H1 (cell line): ENCODE data around the gene SPI1. TPM values are rescaled to one million over a fixed set of nuclear protein-coding genes. Genes with fewer than 3 reads are reported as not detected.

ENCODE experiments used
- CTCF ChIA-PET: fragments of 300-600 bp; sonication (Branson Sonifier 250); formaldehyde crosslinking; loops from one replicate; lab custom pipeline; 2021; ENCODE audit not compliant: partially characterized antibody; lab: Charles Lee
- POLR2A ChIA-PET: fragments of 300-600 bp; sonication (Branson Sonifier 250); formaldehyde crosslinking; loops from one replicate; lab custom pipeline; 2021; ENCODE audit warnings: inconsistent platforms; ENCODE audit not compliant: partially characterized antibody; lab: Charles Lee
- DNase-seq, 2 experiments: peaks; one replicate each; pipeline versions ENCODE4 v3.0.0 to v3.0.0-alpha.2; 2010 to 2022; ENCODE audit warnings: low spot score in 2 of 2, low read depth in 1 of 2, mixed read lengths in 1 of 2
- FAIRE-seq: peaks from 2 replicates; lab custom pipeline; 2011; peaks lifted over from hg19 to GRCh38; lab: Jason Lieb, UNC
- H2AFZ ChIP-seq: 2 replicates; pipeline ENCODE4 v1.8.1; 2012; ENCODE audit warnings: low read length, inconsistent platforms
- H2AK5ac ChIP-seq: 2 replicates; pipeline ENCODE4 v1.6.1; 2013; ENCODE audit warnings: low read depth, low read length
- H2BK120ac ChIP-seq: replicated peaks from 2 replicates; pipeline ENCODE3; 2013; ENCODE audit warnings: low read depth, low read length, inconsistent platforms
- H2BK12ac ChIP-seq: 2 replicates; pipeline ENCODE4 v1.6.1; 2013; ENCODE audit warnings: low read depth, low read length
- H2BK15ac ChIP-seq: 2 replicates; pipeline ENCODE4 v1.6.1; 2013; ENCODE audit warnings: low read length
- H2BK20ac ChIP-seq: 2 replicates; pipeline ENCODE4 v1.6.1; 2013; ENCODE audit warnings: low read length
- H2BK5ac ChIP-seq: 2 replicates; pipeline ENCODE4 v1.6.1; 2013; ENCODE audit warnings: low read depth, low read length
- H3K14ac ChIP-seq: 2 replicates; pipeline ENCODE4 v1.6.1; 2013; ENCODE audit warnings: inconsistent platforms; ENCODE audit not compliant: insufficient read length
- H3K18ac ChIP-seq: 2 replicates; pipeline ENCODE4 v1.6.1; 2013; ENCODE audit warnings: low read length; ENCODE audit errors: extremely low read depth
- H3K23ac ChIP-seq: 2 replicates; pipeline ENCODE4 v1.6.1; 2013; ENCODE audit warnings: inconsistent platforms; ENCODE audit not compliant: insufficient read length
- H3K23me2 ChIP-seq: 2 replicates; pipeline ENCODE4 v1.6.1; 2013; ENCODE audit warnings: low read depth, low read length
- H3K27ac ChIP-seq: 2 replicates; pipeline ENCODE4 v1.6.1; 2011; ENCODE audit warnings: low read depth, low read length, inconsistent platforms
- H3K27me3 ChIP-seq, 4 experiments: replicated peaks in 1 of 4; 1 replicate in 1 of 4; 2 replicates in 3 of 4; pipeline versions ENCODE4 v1.6.1 to v1.8.1; 2011 to 2013; ENCODE audit warnings: low read length in 3 of 4, mild to moderate bottlenecking in 3 of 4, inconsistent platforms in 2 of 4, mixed read lengths in 2 of 4, moderate library complexity in 1 of 4; ENCODE audit not compliant: control insufficient read depth in 3 of 4, insufficient read depth in 3 of 4; ENCODE audit errors: extremely low read depth in 1 of 4
- H3K36me3 ChIP-seq, 4 experiments: 2 replicates each; pipeline versions ENCODE4 v1.6.1 to v1.8.1; 2011 to 2013; ENCODE audit warnings: mild to moderate bottlenecking in 4 of 4, low read length in 3 of 4, moderate library complexity in 2 of 4, control low read depth in 1 of 4, inconsistent platforms in 1 of 4; ENCODE audit not compliant: insufficient read depth in 4 of 4, control insufficient read depth in 2 of 4
- H3K4ac ChIP-seq: replicated peaks from 2 replicates; pipeline ENCODE3; 2013; ENCODE audit warnings: low read length, low read depth, mixed read lengths, inconsistent platforms; ENCODE audit not compliant: insufficient read length
- H3K4me1 ChIP-seq, 4 experiments: replicated peaks in 1 of 4; 1 replicate in 1 of 4; 2 replicates in 3 of 4; pipeline versions ENCODE4 v1.6.1 to v1.8.1; 2011 to 2013; ENCODE audit warnings: low read length in 3 of 4, inconsistent platforms in 2 of 4, mixed read lengths in 1 of 4; ENCODE audit not compliant: insufficient read depth in 4 of 4, control insufficient read depth in 3 of 4
- H3K4me2 ChIP-seq, 2 experiments: 2 replicates each; pipeline versions ENCODE4 v1.6.1 to v1.8.1; 2011 to 2013; ENCODE audit warnings: low read depth in 2 of 2, low read length in 2 of 2, control low read depth in 1 of 2, inconsistent platforms in 1 of 2, mild to moderate bottlenecking in 1 of 2; ENCODE audit not compliant: insufficient read depth in 1 of 2
- H3K4me3 ChIP-seq, 4 experiments: fragments of 200-600, 300-600 bp in 1 of 4; sonication (generic), shearing (Covaris generic), sonication (Bioruptor Twin) in 1 of 4; 2 replicates each; pipeline versions ENCODE4 v1.5.1 to v1.8.1; 2011 to 2016; ENCODE audit warnings: low read length in 4 of 4, low read depth in 3 of 4, control low read depth in 2 of 4, inconsistent platforms in 2 of 4, mild to moderate bottlenecking in 2 of 4, mixed read lengths in 1 of 4, moderate library complexity in 1 of 4; ENCODE audit not compliant: insufficient read depth in 2 of 4; ENCODE audit errors: extremely low read depth in 1 of 4
- H3K56ac ChIP-seq: replicated peaks from 2 replicates; pipeline ENCODE3; 2013; ENCODE audit warnings: low read depth, mild to moderate bottlenecking, mixed read lengths, low read length, inconsistent platforms; ENCODE audit not compliant: insufficient read length
- H3K79me1 ChIP-seq: 2 replicates; pipeline ENCODE4 v1.6.1; 2013; ENCODE audit warnings: low read depth, low read length, control low read depth
- H3K79me2 ChIP-seq, 2 experiments: 2 replicates each; pipeline versions ENCODE4 v1.6.1 to v1.8.1; 2012 to 2013; ENCODE audit warnings: low read length in 2 of 2, mild to moderate bottlenecking in 2 of 2, inconsistent platforms in 1 of 2; ENCODE audit not compliant: insufficient read depth in 2 of 2, control insufficient read depth in 1 of 2
- H3K9ac ChIP-seq, 4 experiments: replicated peaks in 1 of 4; 1 replicate in 1 of 4; 2 replicates in 3 of 4; pipeline versions ENCODE4 v1.6.1 to v1.8.1; 2011 to 2013; ENCODE audit warnings: low read depth in 3 of 4, low read length in 3 of 4, control low read depth in 2 of 4, mild to moderate bottlenecking in 2 of 4, moderate library complexity in 2 of 4, inconsistent platforms in 1 of 4; ENCODE audit errors: extremely low read depth in 1 of 4
- H3K9me3 ChIP-seq, 2 experiments: 2 replicates each; pipeline versions ENCODE4 v1.6.1 to v1.8.1; 2012 to 2013; ENCODE audit warnings: mild to moderate bottlenecking in 2 of 2, moderate library complexity in 2 of 2, control low read depth in 1 of 2, inconsistent platforms in 1 of 2, low read depth in 1 of 2, low read length in 1 of 2, mixed read lengths in 1 of 2; ENCODE audit not compliant: insufficient read depth in 2 of 2
- H4K20me1 ChIP-seq, 2 experiments: replicated peaks in 1 of 2; 2 replicates each; pipeline versions ENCODE3 to v1.8.1; 2011 to 2013; ENCODE audit warnings: inconsistent platforms in 2 of 2, low read length in 2 of 2, mild to moderate bottlenecking in 1 of 2; ENCODE audit not compliant: insufficient read depth in 2 of 2, control insufficient read depth in 1 of 2
- H4K5ac ChIP-seq: 2 replicates; pipeline ENCODE4 v1.6.1; 2013; ENCODE audit warnings: low read length, low read depth, mixed read lengths, inconsistent platforms; ENCODE audit not compliant: insufficient read length
- H4K8ac ChIP-seq: 2 replicates; pipeline ENCODE4 v1.8.0; 2013; ENCODE audit warnings: mild to moderate bottlenecking, moderate library complexity, low read length, inconsistent platforms; ENCODE audit not compliant: insufficient read depth; ENCODE audit errors: extremely low read depth
- H4K91ac ChIP-seq: replicated peaks from 2 replicates; pipeline ENCODE3; 2013; ENCODE audit warnings: low read length, mixed read lengths, inconsistent platforms; ENCODE audit not compliant: insufficient read length
- JUN ChIP-seq: IDR thresholded peaks from 2 replicates; pipeline ENCODE4 v1.6.1; 2011; ENCODE audit warnings: low read depth, mild to moderate bottlenecking, improper control_type of control experiment, low read length
- RXRA ChIP-seq: IDR thresholded peaks from 2 replicates; pipeline ENCODE4 v1.6.1; 2011; ENCODE audit warnings: low read depth, mild to moderate bottlenecking, low read length, moderate library complexity; ENCODE audit not compliant: insufficient read depth
- TCF12 ChIP-seq: IDR thresholded peaks from 2 replicates; pipeline ENCODE4 v1.6.1; 2011; ENCODE audit warnings: low read depth, mild to moderate bottlenecking, low read length
- WGBS, 2 experiments: shearing (Covaris generic) in 1 of 2; methylation state at CpG; one replicate each; pipeline versions ENCODE4 v1.1.6 to v1.1.7; 2013 to 2015; ENCODE audit warnings: low lambda C conversion rate in 2 of 2, mixed read lengths in 2 of 2, inconsistent platforms in 1 of 2, low coverage in 1 of 2, missing lambda C conversion rate in 1 of 2; ENCODE audit not compliant: insufficient replicate concordance in 2 of 2, insufficient coverage in 1 of 2, insufficient read length in 1 of 2; ENCODE audit errors: extremely low coverage in 1 of 2, missing lambda C conversion rate in 1 of 2; 5-methylcytosine and 5-hydroxymethylcytosine counted together
- polyA plus RNA-seq, 7 experiments: library from polyadenylated mRNA; depleted of rRNA in 3 of 7; stranded (reverse) in 5 of 7; unstranded in 2 of 7; fragments of >200 nt in 5 of 7; fragments of 200-250 nt in 2 of 7; gene quantifications; 1 replicate in 5 of 7; 2 replicates in 1 of 7; 4 replicates in 1 of 7; pipeline versions ENCODE4 v1.2.1 to v1.2.3, GENCODE V29; 2011 to 2013; ENCODE audit warnings: missing spikeins in 2 of 7, mixed read lengths in 2 of 7
- total RNA-seq: library from RNA; stranded (reverse); fragmentation: NEBNext Ultra II Directional; extraction: Animal tissue kit (Norgen Biotek cat#: 25700); gene quantifications from 2 replicates; pipeline ENCODE4 v1.2.1, GENCODE V29; 2021
- TF ChIP-seq, protein P1 (sequence below), 3 experiments: IDR thresholded peaks; 1 replicate in 2 of 3; 2 replicates in 1 of 3; pipeline versions ENCODE4 v1.5.1 to v1.6.1; 2011; ENCODE audit warnings: low read length in 3 of 3, mild to moderate bottlenecking in 3 of 3, inconsistent platforms in 2 of 3, low read depth in 1 of 3, moderate library complexity in 1 of 3; ENCODE audit not compliant: insufficient read depth in 1 of 3; ENCODE audit errors: control extremely low read depth in 1 of 3

Gene SPI1
- total and polyA plus RNA-seq, 2 of the 8 experiments (the other 6 are each of a cell fraction or from before 2014, with no cell fraction given) = 0.12 TPM; not detected in 1

DNA sequence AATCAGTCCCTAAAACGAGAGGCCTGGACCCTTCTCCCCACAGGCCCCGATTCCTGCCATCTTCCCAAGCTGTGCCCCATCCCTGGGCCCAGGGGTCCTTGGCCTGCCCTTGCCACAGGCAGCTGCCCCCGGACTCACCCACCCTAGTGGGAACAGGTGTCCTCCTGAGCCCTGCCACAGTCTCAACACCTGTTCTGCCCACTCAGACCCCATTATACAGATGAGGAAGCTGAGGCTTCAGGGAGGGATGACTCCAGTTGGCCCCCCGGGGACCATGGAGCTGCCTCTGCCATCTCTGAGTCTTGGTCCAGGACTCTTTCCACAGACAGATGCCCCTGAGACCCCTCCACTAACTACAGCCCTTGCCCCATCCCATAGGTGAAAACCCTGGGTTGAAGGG is 41.8 kb downstream of the SPI1 start:
- no peaks in the 10 kb centered on the region for H3K27me3 ChIP-seq
- FAIRE-seq = no peak
- no peak overlapping the region for H2BK15ac ChIP-seq
- H2AK5ac ChIP-seq = no peak overlapping the region
- H3K9ac ChIP-seq = no peak overlapping the region
- no peaks in the 10 kb centered on the region for H3K79me1 ChIP-seq
- no peak overlapping the region for H3K14ac ChIP-seq
- no peak overlapping the region for H3K4me2 ChIP-seq
- no peak overlapping the region for H3K18ac ChIP-seq
- no peak overlapping the region for H2BK120ac ChIP-seq
- H3K4ac ChIP-seq = no peak overlapping the region
- no peak overlapping the region for H3K27ac ChIP-seq
- no peaks in the 10 kb centered on the region for H3K9me3 ChIP-seq
- H3K23ac ChIP-seq = no peak overlapping the region
- no peak overlapping the region for H4K5ac ChIP-seq
- CTCF ChIA-PET = interaction anchor here (0.9 to 1.9 kb wide), 6 partner anchors 10 to 77 kb away, joined by 3 to 10 read pairs (median 3); no protein-coding TSS in a partner anchor
- DNase-seq = no peak
- no peak overlapping the region for H2AFZ ChIP-seq
- no peaks in the 10 kb centered on the region for H3K36me3 ChIP-seq
- H2BK20ac ChIP-seq = no peak overlapping the region
- H3K56ac ChIP-seq = no peak overlapping the region
- peaks cover 2% of the 10 kb centered on the region; the same call in 1 of the 2 replicates for H3K23me2 ChIP-seq
- H4K8ac ChIP-seq = no peak overlapping the region
- 90% methylated on average over 4 of the region's 4 CpGs; no CpG with 5 or more reads in 1 of the 2 experiments for WGBS, 2 experiments
- peaks cover 0 to 3% of the 10 kb centered on the region in 2 experiments for H4K20me1 ChIP-seq
- no peaks in the 10 kb centered on the region for H3K4me1 ChIP-seq
- no peak overlapping the region for H2BK5ac ChIP-seq
- H3K79me2 ChIP-seq = no peaks in the 10 kb centered on the region
- POLR2A ChIA-PET = no interaction called here
- no peak overlapping the region for H3K4me3 ChIP-seq
- no peak overlapping the region for H2BK12ac ChIP-seq
- H4K91ac ChIP-seq = no peak overlapping the region
- TF ChIP-seq JUN (no peak), RXRA (no peak), TCF12 (no peak)
- TF ChIP-seq, protein P1, sequence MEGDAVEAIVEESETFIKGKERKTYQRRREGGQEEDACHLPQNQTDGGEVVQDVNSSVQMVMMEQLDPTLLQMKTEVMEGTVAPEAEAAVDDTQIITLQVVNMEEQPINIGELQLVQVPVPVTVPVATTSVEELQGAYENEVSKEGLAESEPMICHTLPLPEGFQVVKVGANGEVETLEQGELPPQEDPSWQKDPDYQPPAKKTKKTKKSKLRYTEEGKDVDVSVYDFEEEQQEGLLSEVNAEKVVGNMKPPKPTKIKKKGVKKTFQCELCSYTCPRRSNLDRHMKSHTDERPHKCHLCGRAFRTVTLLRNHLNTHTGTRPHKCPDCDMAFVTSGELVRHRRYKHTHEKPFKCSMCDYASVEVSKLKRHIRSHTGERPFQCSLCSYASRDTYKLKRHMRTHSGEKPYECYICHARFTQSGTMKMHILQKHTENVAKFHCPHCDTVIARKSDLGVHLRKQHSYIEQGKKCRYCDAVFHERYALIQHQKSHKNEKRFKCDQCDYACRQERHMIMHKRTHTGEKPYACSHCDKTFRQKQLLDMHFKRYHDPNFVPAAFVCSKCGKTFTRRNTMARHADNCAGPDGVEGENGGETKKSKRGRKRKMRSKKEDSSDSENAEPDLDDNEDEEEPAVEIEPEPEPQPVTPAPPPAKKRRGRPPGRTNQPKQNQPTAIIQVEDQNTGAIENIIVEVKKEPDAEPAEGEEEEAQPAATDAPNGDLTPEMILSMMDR (IDR thresholded peaks at IDR 0.05; ENCODE audit: control extremely low read depth in 1 of 3, insufficient read depth in 1 of 3, low read depth in 1 of 3, low read length in 3 of 3) = no peak
